Prostate gland (tissue), 2 donors: ENCODE data around the gene FADS1. TPM values are rescaled to one million over a fixed set of nuclear protein-coding genes. Genes with fewer than 3 reads are reported as not detected.

ENCODE experiments used
- DNase-seq: peaks from one replicate; pipeline ENCODE4 v3.0.0-alpha.2; 2019; ENCODE audit warnings: low spot score
- H3K27ac ChIP-seq, 2 donors: fragments of 200-600 bp; sonication (generic); 2 replicates each; pipeline ENCODE4 v1.5.1; 2017 to 2019
- H3K27me3 ChIP-seq: fragments of 200-600 bp; sonication (generic); replicated peaks from 2 replicates; pipeline ENCODE4 v1.5.1; 2019; ENCODE audit not compliant: insufficient read depth
- H3K36me3 ChIP-seq, 2 donors: fragments of 200-600 bp; sonication (generic); 1 replicate in 1 of 2; 2 replicates in 1 of 2; pipeline versions ENCODE4 v1.5.1 to v1.8.1; 2017 to 2019
- H3K4me1 ChIP-seq: fragments of 200-600 bp; sonication (generic); replicated peaks from 2 replicates; pipeline ENCODE4 v1.5.1; 2019
- H3K4me3 ChIP-seq, 2 donors: fragments of 200-600 bp; sonication (generic); 2 replicates each; pipeline ENCODE4 v1.5.1; 2017 to 2019
- H3K9me3 ChIP-seq: fragments of 200-600 bp; sonication (generic); 2 replicates; pipeline ENCODE4 v1.5.1; 2017
- CTCF ChIP-seq, 4 experiments: fragments of 200-600 bp in 2 of 4; fragments of 450-650 bp in 2 of 4; sonication (generic) in 2 of 4; IDR thresholded peaks; 1 replicate in 3 of 4; 2 replicates in 1 of 4; pipeline ENCODE4 v1.5.1; 2016 to 2019; ENCODE audit warnings: antibody characterized with exemption in 4 of 4, mild to moderate bottlenecking in 2 of 4, moderate library complexity in 2 of 4
- POLR2A ChIP-seq: fragments of 450-650 bp; IDR thresholded peaks from one replicate; pipeline ENCODE4 v1.6.1; 2016; ENCODE audit warnings: antibody characterized with exemption, mild to moderate bottlenecking
- POLR2AphosphoS5 ChIP-seq: sonication (generic); formaldehyde crosslinking; IDR thresholded peaks from one replicate; pipeline ENCODE4 v1.6.1; 2017; ENCODE audit warnings: antibody characterized with exemption
- WGBS: methylation state at CpG from one replicate; pipeline ENCODE4 v1.1.5; 2018; 5-methylcytosine and 5-hydroxymethylcytosine counted together
- intact Hi-C: fragments of 100-400 bp; cut with DNase I; formaldehyde crosslinking; loops from one replicate; pipeline ENCODE4 v1.14.2; 2022
- total RNA-seq, 2 donors: library from RNA; depleted of rRNA; stranded (reverse); fragments of >200 nt; gene quantifications; one replicate each; pipeline ENCODE4 v1.1.0, GENCODE V29; 2016

FADS1 gene
- total RNA-seq, 2 donors from 2014 or later = 15.0 to 38.7 TPM

GRCh38 chr11:61851113-61851899, 34.5 kb upstream of the FADS1 start:
- WGBS = 58% methylated on average over 24 of the region's 24 CpGs
- intact Hi-C loops = no loop called here
- DNase-seq = no peak
- Histone ChIP-seq H3K27ac (no peak overlapping the region), H3K27me3 (no peaks in the 10 kb centered on the region), H3K9me3 (no peaks in the 10 kb centered on the region), H3K4me1 (peaks cover 4% of the 10 kb centered on the region), H3K36me3 (peaks cover 0 to 7% of the 10 kb centered on the region in 2 donors), H3K4me3 (no peak overlapping the region)
- TF ChIP-seq POLR2A = no peak
- no peak for TF ChIP-seq POLR2AphosphoS5
- TF ChIP-seq CTCF (IDR thresholded peaks at IDR 0.05) = no peak

GRCh38 chr11:61850687-61851086, 33.9 kb upstream of the FADS1 start:
- DNase-seq = no peak
- no peak overlapping the region for H3K27ac ChIP-seq
- TF ChIP-seq POLR2AphosphoS5 = no peak
- TF ChIP-seq CTCF (IDR thresholded peaks at IDR 0.05) = no peak
- no peak for TF ChIP-seq POLR2A
- H3K4me3 ChIP-seq = no peak overlapping the region
- intact Hi-C loops = no loop called here
- H3K27me3 ChIP-seq = no peaks in the 10 kb centered on the region
- H3K9me3 ChIP-seq = no peaks in the 10 kb centered on the region
- WGBS = 58% methylated on average over 7 of the region's 7 CpGs
- H3K4me1 ChIP-seq = peaks cover 4% of the 10 kb centered on the region
- peaks cover 0 to 7% of the 10 kb centered on the region in 2 donors for H3K36me3 ChIP-seq

- Histone ChIP-seq H3K9me3 (no peaks in the 10 kb centered on the region), H3K36me3 (peaks cover 0 to 7% of the 10 kb centered on the region in 2 donors), H3K4me3 (no peak overlapping the region), H3K27me3 (no peaks in the 10 kb centered on the region), H3K27ac (no peak overlapping the region), H3K4me1 (no peaks in the 10 kb centered on the region)
- WGBS = 95% methylated on average over 9 of the region's 9 CpGs
- TF ChIP-seq POLR2A = no peak
- TF ChIP-seq POLR2AphosphoS5 = no peak
- no peak for TF ChIP-seq CTCF (IDR thresholded peaks at IDR 0.05)
- intact Hi-C loops = no loop called here
- DNase-seq = no peak
Measured at GRCh38 chr11:61848631-61849030, 31.8 kb upstream of the FADS1 start.

GRCh38 chr11:61847914-61848581, 31.2 kb upstream of the FADS1 start:
- Histone ChIP-seq H3K4me1 (no peaks in the 10 kb centered on the region), H3K27ac (no peak overlapping the region), H3K27me3 (no peaks in the 10 kb centered on the region), H3K9me3 (no peaks in the 10 kb centered on the region), H3K36me3 (peaks cover 0 to 7% of the 10 kb centered on the region in 2 donors), H3K4me3 (no peak overlapping the region)
- TF ChIP-seq POLR2A (no peak), CTCF (IDR thresholded peaks at IDR 0.05) (no peak), POLR2AphosphoS5 (no peak)
- WGBS = 90% methylated on average over 18 of the region's 18 CpGs
- no peak for DNase-seq
- intact Hi-C loops = no loop called here
